Stimulated activated CD8-positive, alpha-beta memory T cell treated with anti-CD3 and anti-CD28 coated beads, Interleukin-7, amount 100 ng/mL, for 48 hours (primary cell): ENCODE results near the gene OPRD1.
"Not testable (repeated sequence)": the region's sequence is repeated elsewhere in the genome, so short reads cannot be mapped to it uniquely, and the experiment has no call there.

ENCODE experiments used
- DNase-seq, 2 donors: peaks; one replicate each; pipeline ENCODE4 v3.0.0-alpha.2; 2020; ENCODE audit warnings: low read depth in 1 of 2; ENCODE audit errors: extremely low read depth in 1 of 2

OPRD1 gene

GRCh38 chr1:28811766-28812668, at the start of gene OPRD1:
Gene OPRD1, plus strand, starts transcription at chr1:28812170. Its CDS starts 214 bp downstream, at chr1:28812384.
- DNase-seq = no peak

- no peak for DNase-seq
Measured at GRCh38 chr1:28766532-28767183, 45.3 kb upstream of the OPRD1 start.

GRCh38 chr1:28770601-28771165, 41.3 kb upstream of the OPRD1 start:
- no peak for DNase-seq

GRCh38 chr1:28771921-28772320, 40.0 kb upstream of the OPRD1 start:
- not testable (repeated sequence) for DNase-seq

- DNase-seq = no peak
Measured at GRCh38 chr1:28773105-28773504, 38.9 kb upstream of the OPRD1 start.

- DNase-seq = peak; percentile 46 to 49
Measured at GRCh38 chr1:28775121-28775942, 36.6 kb upstream of the OPRD1 start.

GRCh38 chr1:28776341-28776740, 35.6 kb upstream of the OPRD1 start:
- DNase-seq = no peak

- no peak for DNase-seq
Measured at GRCh38 chr1:28778021-28778420, 33.9 kb upstream of the OPRD1 start.

GRCh38 chr1:28779751-28780408, 32.1 kb upstream of the OPRD1 start:
- DNase-seq = no peak

- DNase-seq = no peak
Measured at GRCh38 chr1:28781305-28781704, 30.7 kb upstream of the OPRD1 start.

GRCh38 chr1:28782011-28782410, 30.0 kb upstream of the OPRD1 start:
- no peak for DNase-seq

GRCh38 chr1:28783363-28783762, 28.6 kb upstream of the OPRD1 start:
- no peak for DNase-seq

- no peak for DNase-seq
Measured at GRCh38 chr1:28789412-28789811, 22.6 kb upstream of the OPRD1 start.

- no peak for DNase-seq
Measured at GRCh38 chr1:28789816-28790215, 22.2 kb upstream of the OPRD1 start.

- no peak for DNase-seq
Measured at GRCh38 chr1:28790377-28791035, 21.5 kb upstream of the OPRD1 start.

- DNase-seq = not testable (repeated sequence)
Measured at GRCh38 chr1:28791929-28792328, 20.0 kb upstream of the OPRD1 start.

- no peak for DNase-seq
Measured at GRCh38 chr1:28792644-28793121, 19.3 kb upstream of the OPRD1 start.

GRCh38 chr1:28794582-28794981, 17.4 kb upstream of the OPRD1 start:
- not testable (repeated sequence) for DNase-seq

GRCh38 chr1:28796352-28797211, 15.4 kb upstream of the OPRD1 start:
- no peak for DNase-seq
